GM23248 (cell line): Measurements from ENCODE around the gene CCDC188.

ENCODE experiments used
- EZH2 ChIP-seq: fragments of 200-600 bp; sonication (generic); IDR thresholded peaks from 2 replicates; pipeline ENCODE4 v1.6.1; 2018; ENCODE audit warnings: antibody characterized with exemption, mild to moderate bottlenecking; ENCODE audit not compliant: insufficient read depth, poor library complexity, severe bottlenecking
- EZH2phosphoT487 ChIP-seq: fragments of 200-600 bp; sonication (generic); IDR thresholded peaks from 2 replicates; pipeline ENCODE4 v1.6.1; 2018; ENCODE audit warnings: antibody characterized with exemption, moderate library complexity, mild to moderate bottlenecking, low read depth; ENCODE audit not compliant: insufficient read depth

- no peak for TF ChIP-seq EZH2
- no peak for TF ChIP-seq EZH2phosphoT487
Measured at GRCh38 chr22:20138868-20139267, 12.0 kb downstream of the CCDC188 start.
